Renal pelvis (tissue), 4 donors: ENCODE data around the gene FOXA1. TPM values are rescaled to one million over a fixed set of nuclear protein-coding genes. Genes with fewer than 3 reads are reported as not detected.

ENCODE experiments used
- DNase-seq: peaks from one replicate; pipeline ENCODE4 v3.0.0-alpha.2; 2013
- polyA plus RNA-seq, 3 donors: library from polyadenylated mRNA; unstranded; fragments of 120-200 nt; gene quantifications; one replicate each; pipeline ENCODE4 v1.2.1, GENCODE V29; 2013; ENCODE audit not compliant: insufficient read length in 3 of 3

The FOXA1 gene
- polyA plus RNA-seq, 3 donors, result 2.5 to 5.1 (median 4.5) TPM

DNA sequence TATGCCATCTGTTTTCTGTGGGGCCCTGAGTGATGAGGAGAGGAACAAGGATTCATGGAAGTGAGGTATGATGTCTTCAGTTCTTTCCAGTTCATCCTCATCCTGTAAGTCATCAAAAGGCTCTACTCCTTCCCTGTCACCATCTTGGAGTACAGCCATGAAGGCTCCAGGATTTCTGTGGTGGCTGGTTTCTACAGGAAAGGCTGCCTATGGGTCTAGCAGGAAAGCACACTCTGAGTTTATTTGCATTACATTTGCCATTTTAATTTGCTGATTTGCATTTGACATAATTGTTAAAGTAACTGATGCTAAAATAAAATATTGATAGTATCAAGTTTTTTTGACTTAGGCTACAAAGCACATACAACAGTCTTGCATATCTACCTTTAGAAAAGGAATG lies 11.6 kb upstream of the FOXA1 start:
- no peak for DNase-seq

DNA sequence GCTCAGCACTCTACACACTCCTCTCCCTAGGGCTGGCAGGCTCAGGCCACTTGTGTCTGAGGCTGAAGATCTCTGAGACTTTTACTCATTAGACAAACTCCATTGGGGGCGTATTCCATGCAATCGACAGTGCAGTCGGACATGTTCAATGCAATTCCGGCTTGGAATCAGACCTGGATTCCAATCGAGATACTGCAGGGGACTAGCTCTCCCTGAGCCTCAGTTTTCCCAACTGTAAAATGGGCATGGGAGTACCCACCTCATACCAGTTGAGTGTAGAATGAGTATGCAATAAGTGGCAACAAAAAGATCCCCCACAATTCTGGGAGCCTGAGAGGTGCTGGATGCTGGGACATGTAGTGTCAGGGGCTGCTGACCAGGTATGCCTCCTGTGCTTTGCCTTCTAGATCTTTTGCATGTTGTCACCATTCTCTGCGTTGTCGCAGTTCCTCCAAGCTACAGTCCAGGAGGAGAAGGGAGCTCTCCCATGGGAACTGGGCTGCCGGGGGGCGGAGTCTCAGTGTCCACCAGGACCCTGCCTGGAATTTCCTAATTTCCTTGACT lies 8.7 kb upstream of the FOXA1 start:
- DNase-seq, result no peak

DNA sequence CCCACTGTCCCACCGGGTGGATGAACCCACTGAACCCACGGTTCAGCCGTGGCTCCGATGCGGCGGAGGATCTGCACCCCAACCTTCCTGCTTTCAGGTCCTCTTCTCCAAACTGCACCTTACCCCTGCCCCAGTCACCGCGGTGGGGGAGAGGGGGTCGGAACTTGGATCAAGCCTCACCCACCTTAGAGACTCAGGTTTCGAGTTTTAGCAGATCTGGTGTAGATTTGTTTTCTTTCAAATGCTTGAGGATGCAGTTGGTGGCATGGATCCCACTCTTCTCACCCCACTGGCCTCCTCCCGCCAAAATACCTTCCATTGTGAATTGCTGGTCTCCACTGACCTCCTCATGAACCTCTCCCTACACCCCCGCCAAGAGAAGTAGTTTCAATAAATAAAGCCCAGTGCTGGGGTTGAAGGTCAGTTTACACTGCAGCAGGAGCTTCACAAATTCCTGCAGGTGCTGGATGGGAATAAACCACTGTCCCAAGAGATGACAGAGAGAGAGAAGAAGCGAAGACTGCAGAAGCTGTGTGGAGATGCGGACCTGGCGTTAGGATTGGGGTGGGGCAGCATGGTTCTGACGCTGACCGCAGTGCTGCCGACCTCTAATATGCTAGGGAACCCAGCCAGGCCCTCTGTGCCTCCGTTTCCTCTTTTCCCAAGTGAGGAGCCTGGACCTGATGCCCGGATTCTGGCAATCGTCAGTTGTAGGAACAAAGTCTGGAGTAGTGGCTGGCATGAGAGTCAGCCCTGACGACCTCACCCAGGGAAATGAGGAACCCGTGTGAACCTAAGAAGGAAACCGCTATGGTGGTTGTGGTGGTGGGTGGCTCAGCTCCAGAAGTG lies 7.8 kb upstream of the FOXA1 start:
- DNase-seq, result no peak

DNA sequence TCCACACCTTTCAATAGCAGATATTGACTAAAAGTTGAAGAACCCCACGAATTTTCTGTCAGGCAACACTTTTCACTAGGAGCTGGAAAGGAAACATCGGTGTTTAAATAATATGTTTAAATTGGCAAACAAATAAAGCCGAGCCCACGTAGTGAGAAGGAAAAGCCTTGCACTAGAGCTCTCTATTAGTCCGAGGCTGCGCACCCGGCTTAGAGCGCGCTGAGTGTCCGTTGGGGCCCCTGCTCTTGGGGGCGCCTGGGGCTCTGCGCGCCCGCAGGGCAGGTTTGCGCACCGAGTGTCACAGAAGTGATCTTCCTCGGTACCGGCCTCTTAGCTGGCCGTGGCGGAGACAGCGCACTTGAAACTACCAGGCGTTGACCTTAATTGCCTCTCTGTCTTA lies 6.8 kb upstream of the FOXA1 start:
- DNase-seq, result no peak

DNA sequence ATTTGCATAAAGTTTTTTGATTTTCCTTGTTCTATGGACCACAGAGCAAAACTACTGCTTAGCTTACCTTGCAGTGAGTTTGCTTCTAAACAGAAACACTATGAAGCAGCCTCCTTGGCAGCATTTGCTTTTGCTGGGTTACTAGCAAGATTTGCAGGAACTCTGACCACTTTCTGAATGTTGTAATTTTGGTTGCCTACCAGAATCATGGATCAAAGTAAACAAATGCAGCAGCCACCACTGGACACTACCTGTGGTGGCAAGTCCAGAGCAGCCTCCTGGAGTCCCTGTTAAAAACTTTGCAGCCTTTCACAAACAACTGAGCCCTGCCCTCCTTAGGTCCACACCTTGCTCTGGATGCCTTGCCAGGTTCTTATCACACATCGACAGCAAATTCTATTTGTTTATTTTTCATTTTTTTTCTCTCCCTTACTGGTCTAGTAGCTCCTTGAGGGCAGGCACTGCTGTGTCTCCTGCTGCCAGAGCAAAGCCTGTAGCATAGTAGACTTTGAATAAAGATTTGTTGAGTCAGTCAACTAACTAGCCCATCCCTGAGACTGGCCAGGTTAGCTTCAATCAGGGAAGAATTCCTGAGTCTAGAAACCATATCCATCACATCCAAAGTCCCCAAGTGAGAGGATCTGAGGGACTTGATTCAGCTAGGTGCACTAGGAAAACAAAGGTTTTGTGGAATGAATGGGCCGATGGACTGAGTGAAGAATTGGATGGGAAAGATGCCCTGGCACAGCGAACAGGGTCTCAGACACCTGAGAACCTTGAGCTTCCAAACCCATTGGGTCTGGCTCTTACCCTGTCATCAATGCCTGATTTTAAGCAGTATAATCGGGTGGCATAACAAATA lies 6.1 kb upstream of the FOXA1 start:
- DNase-seq, result no peak

DNA sequence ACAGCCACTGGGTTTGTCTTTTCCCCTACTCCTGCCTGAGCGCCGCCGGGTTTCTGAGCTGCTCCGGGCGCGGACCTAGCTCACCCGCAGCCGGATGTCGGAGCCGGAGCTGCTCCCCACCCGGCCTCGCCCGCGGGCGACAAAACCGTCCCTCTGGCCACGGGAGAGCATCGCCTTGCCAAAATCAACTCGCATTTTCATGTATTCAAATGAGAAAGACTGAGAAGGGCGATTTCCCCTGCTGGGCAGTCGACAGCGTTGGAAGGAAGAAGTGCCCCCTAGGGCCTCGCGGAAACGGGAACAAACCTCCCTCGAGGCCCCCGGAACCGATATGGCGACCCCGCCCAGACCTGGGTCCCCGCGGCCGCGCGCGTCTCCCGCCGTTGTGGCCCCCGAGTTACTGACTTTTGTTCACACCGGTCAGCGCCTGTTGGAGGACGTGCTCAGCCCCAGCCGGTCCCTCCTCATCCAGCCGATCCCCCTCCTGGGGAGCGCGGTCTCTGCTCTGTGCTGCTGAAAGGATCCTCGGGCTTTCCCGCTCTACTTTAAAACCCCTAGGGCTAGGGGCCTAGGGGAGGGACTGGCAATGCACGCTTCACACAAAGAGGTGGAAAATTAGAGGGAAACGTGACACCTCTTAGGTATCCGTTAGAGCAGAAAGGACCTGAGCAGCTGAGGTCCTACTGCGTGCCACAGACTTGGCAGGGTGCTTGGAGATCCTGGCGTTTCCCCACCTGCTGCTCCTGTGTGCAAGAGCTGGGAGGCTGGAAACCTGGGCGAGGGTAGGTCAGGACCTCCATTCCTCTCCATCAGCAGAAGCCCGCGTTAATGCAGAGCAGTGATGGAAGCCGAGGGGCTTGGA lies 4.7 kb upstream of the FOXA1 start:
- DNase-seq, result no peak

DNA sequence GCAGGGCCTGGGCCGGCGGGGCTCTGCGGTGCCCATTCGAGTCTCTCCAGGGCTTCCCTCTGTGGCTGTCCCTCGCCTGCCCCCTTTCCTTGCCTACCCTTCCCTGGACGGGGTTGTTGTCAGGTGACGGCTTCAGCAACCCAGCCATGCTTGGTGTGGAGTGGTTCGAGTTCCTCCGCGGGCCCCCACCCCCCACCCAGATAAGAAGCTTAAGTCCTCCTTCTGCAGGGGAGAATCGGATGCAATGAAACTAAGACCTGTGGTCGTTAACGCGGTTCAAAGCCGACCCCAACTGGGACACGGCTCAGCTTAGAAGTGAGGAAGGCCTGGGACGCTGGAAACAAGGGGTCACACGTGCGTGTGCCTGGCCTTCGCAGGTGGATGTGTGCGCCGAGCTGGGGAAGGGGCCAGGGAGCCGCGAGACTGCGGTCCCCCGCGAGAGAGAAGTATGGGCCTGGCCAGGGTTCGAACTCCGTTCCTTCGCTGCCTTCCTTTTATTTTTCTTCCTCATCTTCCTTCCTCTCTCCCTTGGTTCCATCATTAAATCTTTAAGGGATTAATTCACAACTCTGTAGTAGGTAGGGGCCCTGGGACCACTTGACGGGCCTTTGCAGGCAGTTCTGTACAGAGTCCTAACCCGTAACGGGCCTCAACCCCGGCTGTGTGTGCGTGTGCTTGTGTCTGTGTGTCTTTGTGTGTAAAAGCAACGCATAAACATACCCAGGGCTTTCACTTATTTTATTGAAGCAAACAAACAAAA lies 3.9 kb upstream of the FOXA1 start:
- DNase-seq, result no peak

DNA sequence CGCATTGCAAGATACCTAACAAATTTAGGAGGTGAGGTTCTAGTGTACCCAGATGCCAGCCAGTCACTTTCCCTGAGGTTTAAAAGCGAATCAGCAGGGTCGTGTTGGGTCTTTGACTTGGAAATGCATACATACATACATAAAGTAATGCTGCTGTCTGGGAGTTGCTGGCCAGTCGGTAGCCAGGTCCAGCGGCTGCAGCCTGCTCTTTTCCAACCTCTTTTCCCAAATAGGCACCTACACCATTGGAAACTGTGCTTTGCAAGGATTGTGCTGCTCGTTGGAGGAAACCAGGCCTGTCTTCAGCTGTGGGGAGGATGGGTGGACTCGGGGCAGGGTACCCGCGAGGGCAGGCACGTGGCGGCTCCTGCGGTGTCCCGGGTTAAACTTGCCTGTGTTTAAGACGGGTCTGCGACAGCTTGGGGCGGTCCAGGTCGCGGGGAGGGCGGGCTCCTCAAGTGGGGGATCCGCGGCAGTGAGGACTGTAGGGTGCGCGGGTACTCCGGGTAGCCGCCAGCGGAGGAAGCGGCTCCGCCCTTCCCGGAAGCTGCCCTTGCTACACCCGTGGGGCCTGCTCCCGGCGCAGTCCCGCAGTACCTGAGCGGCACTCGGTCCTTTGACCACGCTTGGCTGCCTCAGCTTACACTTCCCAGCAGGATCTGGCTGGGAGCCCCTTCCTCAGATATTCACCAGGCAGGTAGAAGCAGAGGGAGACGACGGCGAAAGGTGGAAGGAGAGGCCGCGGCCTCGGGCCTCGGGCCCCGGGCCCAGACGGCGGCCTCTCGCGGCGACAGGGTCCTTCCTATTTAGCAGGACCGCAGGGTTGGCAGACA lies 3.1 kb upstream of the FOXA1 start:
- DNase-seq, result no peak

DNA sequence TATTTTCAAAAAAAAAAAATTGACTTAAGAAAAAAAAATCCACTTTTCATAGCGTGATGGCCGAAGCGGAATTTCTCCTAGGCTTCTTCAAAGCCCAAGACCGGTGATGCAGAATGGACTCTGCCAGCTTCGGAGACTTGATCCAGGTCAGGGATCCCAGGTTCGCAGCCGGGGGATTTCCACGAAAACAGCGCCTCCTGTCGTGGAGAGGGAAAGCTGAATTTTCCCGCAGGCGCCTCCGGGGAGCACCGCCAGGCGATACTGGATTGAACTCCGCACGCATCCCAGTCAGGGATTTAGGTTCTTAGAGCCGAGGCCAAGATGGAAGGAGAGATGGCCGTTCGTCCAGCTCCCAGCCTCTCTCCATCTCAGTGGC lies 2.5 kb upstream of the FOXA1 start:
- no peak for DNase-seq

DNA sequence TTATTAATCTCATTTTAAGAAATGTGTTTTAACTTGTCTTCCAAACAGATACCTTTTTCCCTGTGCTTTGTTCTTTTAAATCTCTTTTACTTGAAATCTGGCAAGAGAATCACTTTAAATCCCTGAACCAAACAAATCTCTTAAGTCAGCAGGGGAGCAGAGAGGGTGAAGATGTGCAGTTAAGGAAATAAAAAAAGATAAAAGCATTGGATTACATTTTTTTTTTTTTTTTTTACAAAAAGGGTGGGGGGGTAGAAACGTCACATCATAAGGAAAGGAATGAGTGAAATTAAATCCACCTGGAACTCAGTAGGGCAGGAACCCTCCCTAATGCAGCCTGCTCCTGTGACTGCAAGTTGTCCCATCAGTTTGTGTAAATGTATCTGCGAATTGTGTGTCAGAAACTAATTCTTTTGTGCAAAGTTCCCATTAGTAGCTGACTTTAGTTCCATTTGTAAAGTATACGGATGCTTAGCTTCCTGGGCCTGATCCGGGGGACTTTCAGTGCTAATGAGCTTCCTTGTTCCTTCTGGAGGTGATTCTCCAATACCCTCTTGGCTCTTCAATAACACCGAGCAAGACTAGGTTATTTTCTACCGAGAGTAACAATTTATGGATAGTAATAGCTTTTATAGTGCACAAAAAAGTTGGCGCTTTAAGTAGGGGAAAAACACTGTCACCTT lies 1.9 kb upstream of the FOXA1 start:
- DNase-seq, result no peak

DNA sequence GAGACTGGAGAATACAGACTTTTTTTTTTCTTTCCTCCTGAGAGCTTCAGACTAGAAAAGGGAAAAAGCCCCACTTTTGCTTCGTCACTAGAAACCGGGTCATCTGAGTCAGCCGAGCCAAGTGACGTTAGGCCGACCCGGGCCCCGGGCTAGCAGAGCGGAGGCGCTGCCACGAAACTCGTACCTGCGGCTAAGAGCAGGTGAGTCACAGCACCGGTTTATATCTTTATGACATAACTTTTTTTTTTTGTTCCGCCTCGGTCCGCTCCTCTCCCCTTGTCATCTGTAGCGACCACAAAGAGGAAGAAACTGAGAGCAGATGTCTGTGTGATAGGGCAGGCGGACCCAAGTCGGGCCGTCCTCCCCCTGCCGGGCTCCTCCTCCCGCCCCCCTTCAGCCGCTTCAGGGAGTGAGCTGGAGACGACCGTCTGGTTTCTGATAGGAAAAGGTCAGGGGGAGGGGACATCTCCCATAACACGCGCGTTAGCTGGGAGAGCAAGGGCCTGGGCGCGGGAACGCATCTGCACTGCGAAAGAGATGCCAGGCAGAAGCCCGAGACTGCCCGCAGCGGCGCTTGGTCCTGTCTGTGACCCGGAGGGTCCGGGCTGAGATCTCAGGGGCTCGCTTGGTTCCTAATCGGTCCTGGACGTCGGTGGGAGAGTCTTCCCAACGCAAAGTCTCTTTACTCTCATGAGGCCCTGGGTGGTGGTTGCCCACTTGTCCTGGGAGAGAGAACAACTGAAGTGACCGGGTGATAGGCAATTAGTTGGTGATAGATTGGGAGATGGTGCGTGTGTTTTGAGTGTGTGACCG lies 966 bp upstream of the FOXA1 start:
- DNase-seq, result no peak

DNA sequence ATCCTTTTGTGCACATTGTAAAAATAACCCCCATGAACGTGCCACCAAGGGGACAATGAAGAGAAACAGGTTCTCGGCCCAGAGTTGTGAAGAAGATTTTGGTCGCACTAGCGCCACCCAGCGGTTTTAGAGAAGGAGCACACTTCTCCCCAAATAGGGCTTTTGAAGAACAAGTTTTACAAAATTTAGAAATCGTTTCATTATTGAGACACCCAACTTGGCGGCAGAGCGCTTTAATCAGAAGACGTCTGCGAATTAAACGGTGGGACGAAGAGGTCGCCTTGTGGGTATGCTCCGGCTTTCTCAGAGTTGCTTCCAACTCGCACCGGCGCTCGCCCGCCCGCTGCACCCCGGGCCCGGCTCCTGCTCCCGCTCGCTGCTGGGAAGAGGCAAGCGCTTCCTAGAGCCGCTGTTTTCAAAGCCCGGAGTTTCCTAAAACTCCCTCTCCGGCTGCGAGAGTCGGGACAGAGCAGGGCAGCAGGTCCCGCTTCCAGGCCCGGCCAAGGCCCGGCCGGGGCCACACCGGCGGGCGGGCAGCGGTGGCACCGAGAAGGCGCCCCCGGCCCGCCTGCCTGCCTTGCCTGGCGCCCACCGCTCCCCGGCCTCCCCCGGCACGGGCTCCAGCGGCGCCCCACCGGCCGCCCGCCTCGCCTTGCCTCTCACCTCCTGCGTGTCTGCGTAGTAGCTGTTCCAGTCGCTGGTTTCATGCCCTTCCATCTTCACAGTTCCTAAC lies 645 bp downstream of the FOXA1 start:
- peak; percentile 87 for DNase-seq

DNA sequence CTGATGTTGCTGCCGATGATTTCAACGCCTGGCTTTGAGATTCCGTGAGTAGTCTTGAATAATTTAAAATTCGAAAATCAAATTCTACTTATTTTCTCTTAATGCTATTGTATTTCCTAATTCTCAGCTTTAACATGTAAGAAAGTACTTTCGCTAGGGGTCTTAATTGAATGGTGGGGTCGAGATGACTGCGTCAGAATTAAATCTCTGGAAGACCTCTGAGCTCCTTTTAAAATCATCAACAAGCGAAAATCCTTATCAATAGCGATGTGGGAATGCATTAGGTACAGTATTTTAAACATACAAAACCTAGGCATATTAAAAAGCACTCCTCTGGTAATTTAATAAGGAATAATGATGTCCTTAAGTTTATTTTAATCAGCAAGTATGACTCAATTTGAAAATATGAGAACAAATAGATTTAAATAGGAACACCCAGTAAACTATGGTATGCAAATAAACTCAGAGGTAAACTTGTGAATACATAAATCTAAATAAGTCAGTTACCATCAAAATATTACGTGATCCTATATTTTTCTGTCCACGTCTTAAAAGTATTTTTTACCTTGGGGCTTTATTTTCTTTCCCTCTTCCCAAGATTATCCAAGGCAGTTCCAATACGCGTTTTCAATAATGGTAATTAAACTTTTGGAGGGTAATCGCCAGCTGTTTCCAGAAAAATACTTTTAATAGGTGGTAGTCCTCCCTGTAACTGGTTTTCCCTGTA lies 1.4 kb downstream of the FOXA1 start:
- DNase-seq, result no peak

DNA sequence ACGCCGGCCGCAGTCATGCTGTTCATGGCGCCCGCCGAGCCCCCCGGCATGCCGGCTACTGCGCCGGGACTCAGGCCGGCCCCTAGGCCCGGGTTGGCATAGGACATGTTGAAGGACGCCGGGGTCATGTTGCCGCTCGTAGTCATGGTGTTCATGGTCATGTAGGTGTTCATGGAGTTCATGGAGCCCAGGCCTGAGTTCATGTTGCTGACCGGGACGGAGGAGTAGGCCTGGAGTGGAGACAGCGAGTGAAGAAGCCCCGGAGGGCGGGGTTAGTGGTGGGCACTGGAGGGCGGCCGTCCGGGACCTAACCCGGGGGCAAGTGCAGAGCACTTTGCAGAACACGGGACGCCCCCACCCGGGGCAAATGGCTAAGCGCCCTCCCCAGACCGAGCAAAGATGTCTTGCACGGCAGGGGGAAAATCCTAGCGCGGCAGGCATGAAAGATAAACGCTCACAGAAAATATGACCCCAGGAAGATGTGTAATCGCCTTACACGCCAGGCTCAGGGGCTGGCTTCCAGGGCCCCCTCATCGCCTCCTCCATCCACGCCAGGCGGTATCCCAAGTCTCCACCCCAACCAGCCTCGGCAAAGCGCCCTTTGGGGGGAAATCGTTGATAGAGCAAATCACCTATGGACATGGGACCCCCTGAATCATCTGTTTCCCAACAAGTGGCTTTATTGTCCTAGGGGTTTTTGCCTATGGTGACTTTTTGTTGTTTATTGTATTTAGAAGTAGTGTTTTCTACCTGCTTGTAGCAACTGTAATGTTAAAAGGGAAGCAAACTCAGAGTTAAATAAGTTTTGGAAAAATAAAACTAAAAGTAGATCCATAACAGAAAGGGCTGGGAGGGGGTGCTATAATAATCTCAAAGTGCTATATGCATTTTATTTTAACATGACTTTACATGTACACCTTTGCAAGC lies 2.3 kb downstream of the FOXA1 start:
- DNase-seq, result no peak

DNA sequence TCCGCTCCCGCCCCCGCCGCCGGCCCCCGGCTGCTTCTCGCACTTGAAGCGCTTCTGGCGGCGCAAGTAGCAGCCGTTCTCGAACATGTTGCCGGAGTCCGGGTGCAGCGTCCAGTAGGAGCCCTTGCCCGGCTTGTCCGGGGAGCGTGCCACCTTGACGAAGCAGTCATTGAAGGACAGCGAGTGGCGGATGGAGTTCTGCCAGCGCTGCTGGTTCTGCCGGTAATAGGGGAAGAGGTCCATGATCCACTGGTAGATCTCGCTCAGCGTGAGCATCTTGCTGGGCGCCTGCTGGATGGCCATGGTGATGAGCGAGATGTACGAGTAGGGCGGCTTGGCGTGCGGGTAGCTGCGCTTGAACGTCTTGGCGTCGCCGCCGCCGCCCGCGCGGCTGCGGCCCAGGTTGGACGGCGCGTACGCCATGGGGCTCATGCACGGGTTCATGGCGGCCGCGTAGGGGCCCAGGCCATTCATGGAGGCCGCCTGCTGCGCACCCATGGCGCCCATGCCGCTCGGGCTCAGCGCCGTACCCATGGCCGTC lies 3.0 kb downstream of the FOXA1 start:
- no peak for DNase-seq
